HepG2 (cell line): Measurements from ENCODE around the gene FHIT. TPM values are rescaled to one million over a fixed set of nuclear protein-coding genes. Genes with fewer than 3 reads are reported as not detected.

Source experiments
- ATAC-seq: fragments of 200-7000 bp; cut with Tn5 transposase; 3 replicates; pipeline ENCODE4 v1.9.1; 2020; ENCODE audit warnings: mild to moderate bottlenecking, moderate library complexity
- BruUV-seq: library from RNA; stranded (reverse); fragments of 400-500 nt; replicated peaks from 2 replicates; lab custom pipeline; 2021; lab: Mats Ljungman, UMichigan
- CTCF ChIA-PET: fragments of 300-600 bp; formaldehyde crosslinking; extraction: SDS; loops from one replicate; lab custom pipeline; 2021; ENCODE audit warnings: low total read pairs, inconsistent platforms, low intra/inter-chr PET ratio; lab: Yijun Ruan, JAX
- POLR2A ChIA-PET: fragments of 350-600 bp; sonication (Branson Sonifier 250); formaldehyde crosslinking; loops from one replicate; lab custom pipeline; 2020; ENCODE audit warnings: antibody characterized with exemption, inconsistent platforms; lab: Yijun Ruan, JAX
- DNase-seq: peaks from one replicate; pipeline ENCODE4 v3.0.0-alpha.2; 2015; ENCODE audit warnings: low spot score
- FAIRE-seq: peaks from 3 replicates; lab custom pipeline; 2011; peaks lifted over from hg19 to GRCh38; lab: Jason Lieb, UNC
- H2AFZ ChIP-seq: one replicate; pipeline ENCODE4 v1.6.1; 2011; ENCODE audit warnings: low read length, inconsistent platforms
- H3K27ac ChIP-seq: fragments of 300-600 bp; 3 replicates; pipeline ENCODE4 v1.8.0; 2011; ENCODE audit warnings: mixed run types, mild to moderate bottlenecking, mixed read lengths, low read length, inconsistent platforms; ENCODE audit not compliant: insufficient read depth; ENCODE audit errors: extremely low read length
- H3K27me3 ChIP-seq, 2 experiments: fragments of 200-600 bp in 1 of 2; 2 replicates in 1 of 2; 3 replicates in 1 of 2; pipeline versions ENCODE4 v1.6.0 to v1.8.0; 2011; ENCODE audit warnings: low read length in 2 of 2, mild to moderate bottlenecking in 2 of 2, moderate library complexity in 2 of 2, inconsistent platforms in 1 of 2; ENCODE audit not compliant: insufficient read depth in 2 of 2, control insufficient read depth in 1 of 2
- H3K36me3 ChIP-seq, 2 experiments: fragments of 200-600 bp in 1 of 2; replicated peaks in 1 of 2; 2 replicates in 1 of 2; 3 replicates in 1 of 2; pipeline versions ENCODE4 v1.5.1 to v1.8.0; 2011; ENCODE audit warnings: low read length in 2 of 2, inconsistent platforms in 1 of 2; ENCODE audit not compliant: insufficient read depth in 2 of 2, control insufficient read depth in 1 of 2
- H3K4me1 ChIP-seq: 2 replicates; pipeline ENCODE4 v1.5.1; 2012; ENCODE audit warnings: low read length, inconsistent platforms; ENCODE audit not compliant: insufficient read depth
- H3K4me2 ChIP-seq: 2 replicates; pipeline ENCODE4 v1.6.0; 2011; ENCODE audit warnings: low read depth, low read length, inconsistent platforms
- H3K4me3 ChIP-seq, 3 experiments: fragments of 200-600 bp in 1 of 3; sonication (generic), shearing (Covaris generic) in 1 of 3; replicated peaks in 1 of 3; 2 replicates each; pipeline ENCODE4 v1.5.1; 2011 to 2016; ENCODE audit warnings: low read length in 3 of 3, inconsistent platforms in 2 of 3, low read depth in 2 of 3, mild to moderate bottlenecking in 2 of 3, control low read depth in 1 of 3, mixed read lengths in 1 of 3; ENCODE audit not compliant: insufficient read depth in 1 of 3
- H3K79me2 ChIP-seq: one replicate; pipeline ENCODE4 v1.6.1; 2011; ENCODE audit warnings: low read length, inconsistent platforms; ENCODE audit not compliant: insufficient read depth
- H3K9ac ChIP-seq: 2 replicates; pipeline ENCODE4 v1.6.0; 2011; ENCODE audit warnings: mild to moderate bottlenecking, low read depth, low read length, inconsistent platforms; ENCODE audit not compliant: insufficient read depth
- H3K9me3 ChIP-seq: 2 replicates; pipeline ENCODE4 v1.5.1; 2012; ENCODE audit warnings: mild to moderate bottlenecking, low read length
- H4K20me1 ChIP-seq: 2 replicates; pipeline ENCODE4 v1.6.0; 2011; ENCODE audit warnings: inconsistent platforms, mild to moderate bottlenecking, low read length, moderate library complexity; ENCODE audit not compliant: insufficient read depth
- AGO2 ChIP-seq: fragments of 200-400 bp; formaldehyde crosslinking; optimal IDR thresholded peaks from 2 replicates; pipeline ENCODE3; 2017; ENCODE audit warnings: mild to moderate bottlenecking, low read depth, low read length, moderate library complexity
- ATAD3A ChIP-seq: sonication (generic); formaldehyde crosslinking; IDR thresholded peaks from 2 replicates; pipeline ENCODE4 v1.4.0; 2020; ENCODE audit warnings: missing genetic modification reagents
- CEBPG ChIP-seq: IDR thresholded peaks from 2 replicates; pipeline ENCODE4 v1.6.1; 2016
- IKZF1 ChIP-seq: fragments of 450-650 bp; IDR thresholded peaks from 2 replicates; pipeline ENCODE4 v1.7.1; 2016
- ONECUT2 ChIP-seq: sonication (generic); formaldehyde crosslinking; IDR thresholded peaks from 2 replicates; pipeline ENCODE4 v1.4.0; 2020; ENCODE audit warnings: missing genetic modification reagents
- POLR2AphosphoS5 ChIP-seq: IDR thresholded peaks from 2 replicates; pipeline ENCODE4 v1.6.1; 2012; ENCODE audit warnings: low read depth, low read length
- ZFAT ChIP-seq: sonication (generic); formaldehyde crosslinking; conservative IDR thresholded peaks from 2 replicates; pipeline ENCODE4 v1.8.1; 2023; ENCODE audit warnings: missing genetic modification reagents, inconsistent platforms
- ZFP36L1 ChIP-seq: sonication (generic); formaldehyde crosslinking; IDR thresholded peaks from 2 replicates; pipeline ENCODE4 v1.8.0; 2022; ENCODE audit warnings: mild to moderate bottlenecking, missing genetic modification reagents, moderate library complexity
- ZNF34 ChIP-seq: sonication (generic); formaldehyde crosslinking; IDR thresholded peaks from 2 replicates; pipeline ENCODE4 v1.4.0; 2020; ENCODE audit warnings: mild to moderate bottlenecking, missing genetic modification reagents, borderline replicate concordance
- ZNF660 ChIP-seq: sonication (generic); formaldehyde crosslinking; IDR thresholded peaks from 2 replicates; pipeline ENCODE4 v1.5.1; 2020; ENCODE audit warnings: mild to moderate bottlenecking, low read depth, missing genetic modification reagents, borderline replicate concordance
- WGBS: methylation state at CpG from one replicate; pipeline ENCODE4 v1.1.6; 2017; ENCODE audit warnings: low lambda C conversion rate; 5-methylcytosine and 5-hydroxymethylcytosine counted together
- in situ Hi-C: cut with HindIII; loops from 2 replicates; pipeline ENCODE4 v1.10.0; 2017; ENCODE audit warnings: low pct_unique_long_range_greater_than_20kb; ENCODE audit not compliant: extremely low pct_ligation_motif_present
- intact Hi-C: fragments of 100-400 bp; cut with micrococcal nuclease; formaldehyde crosslinking; loops from one replicate; pipeline ENCODE4 v1.10.0; 2022; ENCODE audit not compliant: unreplicated experiment
- polyA plus RNA-seq, 8 experiments: library from polyadenylated mRNA; depleted of rRNA in 3 of 8; stranded (reverse) in 7 of 8; unstranded in 1 of 8; fragments of >200 nt; fragmentation: Illumina TruSeq in 4 of 8; extraction: Trizol in 4 of 8; gene quantifications; 2 replicates each; pipeline versions ENCODE4 v1.2.1 to v1.2.3, GENCODE V29; 2011 to 2016; ENCODE audit warnings: low read depth in 4 of 8, missing spikeins in 1 of 8, mixed read lengths in 1 of 8; ENCODE audit not compliant: insufficient read depth in 1 of 8
- total RNA-seq, 5 experiments: library from RNA; depleted of rRNA; stranded (reverse); fragments of >200 nt; fragmentation: Illumina TruSeq; extraction: Trizol; gene quantifications; 2 replicates each; pipeline ENCODE4 v1.2.3, GENCODE V29; 2016; ENCODE audit warnings: low read depth in 1 of 5
- TF ChIP-seq, protein P1 (sequence below): sonication (generic); formaldehyde crosslinking; IDR thresholded peaks from 2 replicates; pipeline ENCODE4 v1.4.0; 2020; ENCODE audit warnings: missing genetic modification reagents
- TF ChIP-seq, protein P2 (sequence below): IDR thresholded peaks from 2 replicates; pipeline ENCODE4 v1.6.1; 2016; ENCODE audit warnings: missing genetic modification reagents, missing compliant biosample characterization
- TF ChIP-seq, protein P3 (sequence below): IDR thresholded peaks from 2 replicates; pipeline ENCODE4 v1.6.1; 2016; ENCODE audit warnings: mild to moderate bottlenecking, missing biosample characterization, missing genetic modification reagents

FHIT gene
- total and polyA plus RNA-seq, 2 of the 13 experiments (the other 11 are each of a cell fraction or from before 2014, with no cell fraction given): 4.0 to 4.6 TPM

DNA sequence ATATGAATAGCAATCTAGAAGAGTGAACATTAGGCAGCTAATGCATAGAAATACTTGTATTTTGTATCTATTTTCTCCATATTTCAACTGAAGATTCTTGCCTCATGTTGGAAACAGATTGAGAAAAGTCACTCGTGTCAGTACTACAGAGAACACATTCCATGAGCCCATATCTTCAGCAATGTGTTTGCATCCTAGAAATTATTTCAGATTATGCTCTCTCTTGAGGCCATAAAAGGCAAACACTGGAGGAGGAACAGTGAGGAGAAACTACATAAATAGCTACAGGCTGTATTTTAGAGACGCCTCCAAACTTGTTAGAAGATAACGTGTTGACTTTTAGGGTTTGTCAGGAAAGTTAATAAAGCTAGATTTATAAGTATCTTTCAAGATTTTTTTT, 906.9 kb downstream of the FHIT start:
- Histone ChIP-seq H3K4me2 (no peak overlapping the region), H3K27ac (no peak overlapping the region), H3K9ac (no peak overlapping the region), H3K4me3 (no peak overlapping the region), H3K27me3 (no peaks in the 10 kb centered on the region), H3K4me1 (no peaks in the 10 kb centered on the region), H2AFZ (no peak overlapping the region), H3K9me3 (no peaks in the 10 kb centered on the region), H3K36me3 (no peaks in the 10 kb centered on the region), H4K20me1 (no peaks in the 10 kb centered on the region), H3K79me2 (no peaks in the 10 kb centered on the region)
- ATAC-seq (no peak), DNase-seq (no peak), FAIRE-seq (no peak)
- POLR2A ChIA-PET: no interaction called here
- CTCF ChIA-PET: no interaction called here
- 13% methylated on average over 3 of the region's 3 CpGs for WGBS
- intact Hi-C loops (no loop called here), in situ Hi-C loops (no loop called here)
- TF ChIP-seq AGO2 (no peak), ZFAT (CRISPR knock-in tag) (no peak), POLR2AphosphoS5 (no peak), ATAD3A (CRISPR knock-in tag) (no peak), ONECUT2 (CRISPR knock-in tag) (no peak), ZNF660 (no peak), IKZF1 (no peak), ZNF34 (CRISPR knock-in tag) (no peak), ZFP36L1 (CRISPR knock-in tag) (no peak), CEBPG (CRISPR knock-in tag) (no peak)
- TF ChIP-seq, protein P1, sequence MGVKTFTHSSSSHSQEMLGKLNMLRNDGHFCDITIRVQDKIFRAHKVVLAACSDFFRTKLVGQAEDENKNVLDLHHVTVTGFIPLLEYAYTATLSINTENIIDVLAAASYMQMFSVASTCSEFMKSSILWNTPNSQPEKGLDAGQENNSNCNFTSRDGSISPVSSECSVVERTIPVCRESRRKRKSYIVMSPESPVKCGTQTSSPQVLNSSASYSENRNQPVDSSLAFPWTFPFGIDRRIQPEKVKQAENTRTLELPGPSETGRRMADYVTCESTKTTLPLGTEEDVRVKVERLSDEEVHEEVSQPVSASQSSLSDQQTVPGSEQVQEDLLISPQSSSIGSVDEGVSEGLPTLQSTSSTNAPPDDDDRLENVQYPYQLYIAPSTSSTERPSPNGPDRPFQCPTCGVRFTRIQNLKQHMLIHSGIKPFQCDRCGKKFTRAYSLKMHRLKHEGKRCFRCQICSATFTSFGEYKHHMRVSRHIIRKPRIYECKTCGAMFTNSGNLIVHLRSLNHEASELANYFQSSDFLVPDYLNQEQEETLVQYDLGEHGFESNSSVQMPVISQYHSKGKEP (CRISPR knock-in tag): no peak
- TF ChIP-seq, protein P2, sequence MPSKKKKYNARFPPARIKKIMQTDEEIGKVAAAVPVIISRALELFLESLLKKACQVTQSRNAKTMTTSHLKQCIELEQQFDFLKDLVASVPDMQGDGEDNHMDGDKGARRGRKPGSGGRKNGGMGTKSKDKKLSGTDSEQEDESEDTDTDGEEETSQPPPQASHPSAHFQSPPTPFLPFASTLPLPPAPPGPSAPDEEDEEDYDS (CRISPR knock-in tag): no peak
- TF ChIP-seq, protein P3, sequence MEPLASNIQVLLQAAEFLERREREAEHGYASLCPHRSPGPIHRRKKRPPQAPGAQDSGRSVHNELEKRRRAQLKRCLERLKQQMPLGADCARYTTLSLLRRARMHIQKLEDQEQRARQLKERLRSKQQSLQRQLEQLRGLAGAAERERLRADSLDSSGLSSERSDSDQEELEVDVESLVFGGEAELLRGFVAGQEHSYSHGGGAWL (CRISPR knock-in tag): no peak
- BruUV-seq: no TSS peak
